Measurements from ENCODE around the gene NSFL1C.
"Not testable (repeated sequence)": the region's sequence is repeated elsewhere in the genome, so short reads cannot be mapped to it uniquely, and the experiment has no call there.

NSFL1C gene

GRCh38 chr20:1499528-1500420 is 33.1 kb upstream of the NSFL1C start:
- Histone ChIP-seq H3K4me3 (ENCODE audit: insufficient read depth, low read depth, low read length, poor library complexity, severe bottlenecking) (no peak overlapping the region), H3K36me3 (ENCODE audit: control insufficient read depth, insufficient read depth, low read length) (no peaks in the 10 kb centered on the region), H3K9me3 (ENCODE audit: control insufficient read depth, low read length) (no peaks in the 10 kb centered on the region), H3K27me3 (replicated peaks; ENCODE audit: control insufficient read depth, insufficient read depth, low read length, poor library complexity, severe bottlenecking) (no peaks in the 10 kb centered on the region), H3K4me1 (ENCODE audit: control insufficient read depth, insufficient read depth, low read length, poor library complexity, severe bottlenecking) (no peaks in the 10 kb centered on the region), H3K27ac (ENCODE audit: insufficient read depth, low read length, poor library complexity, severe bottlenecking) (no peak overlapping the region)
- DNase-seq, result no peak

DNA sequence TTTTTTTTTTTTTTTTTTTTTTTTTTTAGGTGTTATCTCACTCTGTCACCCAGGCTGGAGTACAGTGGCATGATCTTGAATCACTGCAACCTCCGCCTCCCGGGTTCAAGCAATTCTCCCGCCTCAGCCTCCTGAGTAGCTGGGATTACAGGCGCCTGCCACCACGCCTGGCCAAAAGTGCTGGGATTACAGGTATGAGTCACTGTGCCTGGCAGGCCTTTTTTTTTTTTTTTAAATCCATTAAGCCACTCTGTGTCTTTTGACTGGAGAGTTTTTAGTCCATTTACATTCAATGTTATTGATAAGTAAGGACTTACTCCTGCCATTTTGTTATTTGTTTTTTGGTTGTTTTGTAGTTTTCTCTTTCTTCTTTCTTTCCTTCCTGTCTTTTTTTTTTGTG is 30.7 kb upstream of the NSFL1C start:
- not testable (repeated sequence) for H3K36me3 ChIP-seq (ENCODE audit: control insufficient read depth, insufficient read depth, low read length); H3K27ac ChIP-seq (ENCODE audit: insufficient read depth, low read length, poor library complexity, severe bottlenecking); H3K9me3 ChIP-seq (ENCODE audit: control insufficient read depth, low read length); DNase-seq; H3K4me3 ChIP-seq (ENCODE audit: insufficient read depth, low read depth, low read length, poor library complexity, severe bottlenecking); H3K4me1 ChIP-seq (ENCODE audit: control insufficient read depth, insufficient read depth, low read length, poor library complexity, severe bottlenecking); H3K27me3 ChIP-seq (replicated peaks; ENCODE audit: control insufficient read depth, insufficient read depth, low read length, poor library complexity, severe bottlenecking)

DNA sequence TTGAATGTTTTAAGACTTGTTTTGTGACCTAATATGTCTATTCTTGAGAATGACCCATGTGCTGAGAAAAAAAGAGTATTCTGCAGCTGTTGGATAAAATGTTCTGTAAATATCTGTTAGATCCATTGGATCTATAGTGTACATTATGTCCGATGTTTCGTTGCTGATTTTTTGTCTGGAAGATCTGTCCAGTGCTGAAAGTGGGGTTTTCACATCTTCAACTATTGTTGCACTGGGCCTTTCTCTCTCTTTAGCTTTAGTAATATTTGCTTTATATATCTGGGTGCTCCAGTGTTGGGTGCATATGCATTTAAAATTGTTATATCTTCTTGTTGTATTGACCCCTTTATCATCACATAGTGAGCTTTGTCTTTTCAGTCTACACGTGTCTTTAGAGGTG is 30.3 kb upstream of the NSFL1C start:
- H3K9me3 ChIP-seq (ENCODE audit: control insufficient read depth, low read length), result no peaks in the 10 kb centered on the region
- no peaks in the 10 kb centered on the region for H3K27me3 ChIP-seq (replicated peaks; ENCODE audit: control insufficient read depth, insufficient read depth, low read length, poor library complexity, severe bottlenecking)
- no peaks in the 10 kb centered on the region for H3K4me1 ChIP-seq (ENCODE audit: control insufficient read depth, insufficient read depth, low read length, poor library complexity, severe bottlenecking)
- no peaks in the 10 kb centered on the region for H3K36me3 ChIP-seq (ENCODE audit: control insufficient read depth, insufficient read depth, low read length)
- DNase-seq, result no peak
- no peak overlapping the region for H3K4me3 ChIP-seq (ENCODE audit: insufficient read depth, low read depth, low read length, poor library complexity, severe bottlenecking)
- no peak overlapping the region for H3K27ac ChIP-seq (ENCODE audit: insufficient read depth, low read length, poor library complexity, severe bottlenecking)

- no peak overlapping the region for H3K27ac ChIP-seq (ENCODE audit: insufficient read depth, low read length, poor library complexity, severe bottlenecking)
- no peaks in the 10 kb centered on the region for H3K9me3 ChIP-seq (ENCODE audit: control insufficient read depth, low read length)
- no peak overlapping the region for H3K4me3 ChIP-seq (ENCODE audit: insufficient read depth, low read depth, low read length, poor library complexity, severe bottlenecking)
- no peaks in the 10 kb centered on the region for H3K27me3 ChIP-seq (replicated peaks; ENCODE audit: control insufficient read depth, insufficient read depth, low read length, poor library complexity, severe bottlenecking)
- no peak for DNase-seq
- H3K4me1 ChIP-seq (ENCODE audit: control insufficient read depth, insufficient read depth, low read length, poor library complexity, severe bottlenecking), result no peaks in the 10 kb centered on the region
- no peaks in the 10 kb centered on the region for H3K36me3 ChIP-seq (ENCODE audit: control insufficient read depth, insufficient read depth, low read length)
Measured at GRCh38 chr20:1494436-1494835, 27.8 kb upstream of the NSFL1C start.

- no peak for DNase-seq
- Histone ChIP-seq H3K27me3 (replicated peaks; ENCODE audit: control insufficient read depth, insufficient read depth, low read length, poor library complexity, severe bottlenecking) (no peaks in the 10 kb centered on the region), H3K27ac (ENCODE audit: insufficient read depth, low read length, poor library complexity, severe bottlenecking) (no peak overlapping the region)
Measured at GRCh38 chr20:1493536-1493935, 26.9 kb upstream of the NSFL1C start.

GRCh38 chr20:1491860-1492642 is 25.4 kb upstream of the NSFL1C start:
- no peak overlapping the region for H3K4me3 ChIP-seq (ENCODE audit: insufficient read depth, low read depth, low read length, poor library complexity, severe bottlenecking)
- no peaks in the 10 kb centered on the region for H3K9me3 ChIP-seq (ENCODE audit: control insufficient read depth, low read length)
- H3K36me3 ChIP-seq (ENCODE audit: control insufficient read depth, insufficient read depth, low read length), result no peaks in the 10 kb centered on the region
- no peak for DNase-seq
- no peaks in the 10 kb centered on the region for H3K27me3 ChIP-seq (replicated peaks; ENCODE audit: control insufficient read depth, insufficient read depth, low read length, poor library complexity, severe bottlenecking)
- H3K27ac ChIP-seq (ENCODE audit: insufficient read depth, low read length, poor library complexity, severe bottlenecking), result no peak overlapping the region
- no peaks in the 10 kb centered on the region for H3K4me1 ChIP-seq (ENCODE audit: control insufficient read depth, insufficient read depth, low read length, poor library complexity, severe bottlenecking)

More at GRCh38 chr20:1493536-1493935, 26.9 kb upstream of the NSFL1C start:
- Histone ChIP-seq H3K36me3 (ENCODE audit: control insufficient read depth, insufficient read depth, low read length) (no peaks in the 10 kb centered on the region), H3K4me1 (ENCODE audit: control insufficient read depth, insufficient read depth, low read length, poor library complexity, severe bottlenecking) (no peaks in the 10 kb centered on the region), H3K9me3 (ENCODE audit: control insufficient read depth, low read length) (no peaks in the 10 kb centered on the region), H3K4me3 (ENCODE audit: insufficient read depth, low read depth, low read length, poor library complexity, severe bottlenecking) (no peak overlapping the region)

- DNase-seq, result no peak
- no peaks in the 10 kb centered on the region for H3K4me1 ChIP-seq (ENCODE audit: control insufficient read depth, insufficient read depth, low read length, poor library complexity, severe bottlenecking)
Measured at GRCh38 chr20:1491281-1491840, 24.7 kb upstream of the NSFL1C start, which contains the start of gene SIRPB2. Gene SIRPB2 (minus strand): TSS chr20:1491420. CDS start chr20:1491359, 61 bp downstream.

DNA sequence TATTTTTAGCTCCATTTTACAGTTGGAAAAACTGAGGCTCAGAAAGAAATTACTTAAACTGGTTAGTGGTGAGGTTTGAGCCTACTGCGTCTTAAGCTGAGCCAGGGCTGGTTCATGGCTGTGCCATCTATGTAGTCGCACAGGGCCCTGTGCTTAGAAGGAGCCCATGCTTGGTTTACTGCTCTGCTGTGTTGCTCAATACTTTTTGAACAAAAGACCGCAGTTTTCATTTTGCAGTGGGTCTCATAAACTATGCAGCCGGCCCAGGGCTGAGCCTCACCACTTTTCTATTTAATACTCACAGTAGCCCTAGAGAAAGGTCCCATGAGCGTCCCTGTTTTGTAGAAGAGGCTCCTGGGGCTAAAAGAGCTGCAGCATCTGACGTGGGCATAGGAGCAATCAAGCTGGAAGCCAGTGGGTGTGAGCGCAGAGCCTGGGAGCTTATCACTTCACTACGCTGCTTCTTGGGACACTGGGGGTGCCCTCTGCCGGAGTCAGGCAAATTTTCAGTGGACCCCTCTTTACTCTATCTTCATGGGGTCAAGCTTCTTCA is 24.1 kb upstream of the NSFL1C start:
- H3K9me3 ChIP-seq (ENCODE audit: control insufficient read depth, low read length), result no peaks in the 10 kb centered on the region
- H3K4me3 ChIP-seq (ENCODE audit: insufficient read depth, low read depth, low read length, poor library complexity, severe bottlenecking), result no peak overlapping the region
- no peak overlapping the region for H3K27ac ChIP-seq (ENCODE audit: insufficient read depth, low read length, poor library complexity, severe bottlenecking)

More at GRCh38 chr20:1491281-1491840, 24.7 kb upstream of the NSFL1C start, which contains the start of gene SIRPB2:
- Histone ChIP-seq H3K36me3 (ENCODE audit: control insufficient read depth, insufficient read depth, low read length) (no peaks in the 10 kb centered on the region), H3K27ac (ENCODE audit: insufficient read depth, low read length, poor library complexity, severe bottlenecking) (no peak within 1 kb of the TSS), H3K9me3 (ENCODE audit: control insufficient read depth, low read length) (no peaks in the 10 kb centered on the region), H3K27me3 (replicated peaks; ENCODE audit: control insufficient read depth, insufficient read depth, low read length, poor library complexity, severe bottlenecking) (no peaks in the 10 kb centered on the region), H3K4me3 (ENCODE audit: insufficient read depth, low read depth, low read length, poor library complexity, severe bottlenecking) (no peak within 1 kb of the TSS)

GRCh38 chr20:1489764-1490436 is 23.3 kb upstream of the NSFL1C start:
- no peak for DNase-seq
- H3K4me1 ChIP-seq (ENCODE audit: control insufficient read depth, insufficient read depth, low read length, poor library complexity, severe bottlenecking), result no peaks in the 10 kb centered on the region
- no peaks in the 10 kb centered on the region for H3K9me3 ChIP-seq (ENCODE audit: control insufficient read depth, low read length)
- no peak overlapping the region for H3K27ac ChIP-seq (ENCODE audit: insufficient read depth, low read length, poor library complexity, severe bottlenecking)
- no peak overlapping the region for H3K4me3 ChIP-seq (ENCODE audit: insufficient read depth, low read depth, low read length, poor library complexity, severe bottlenecking)
- no peaks in the 10 kb centered on the region for H3K27me3 ChIP-seq (replicated peaks; ENCODE audit: control insufficient read depth, insufficient read depth, low read length, poor library complexity, severe bottlenecking)
- H3K36me3 ChIP-seq (ENCODE audit: control insufficient read depth, insufficient read depth, low read length), result no peaks in the 10 kb centered on the region

More for the DNA sequence above, 24.1 kb upstream of the NSFL1C start:
- no peak for DNase-seq
- H3K36me3 ChIP-seq (ENCODE audit: control insufficient read depth, insufficient read depth, low read length), result no peaks in the 10 kb centered on the region
- no peaks in the 10 kb centered on the region for H3K4me1 ChIP-seq (ENCODE audit: control insufficient read depth, insufficient read depth, low read length, poor library complexity, severe bottlenecking)
- H3K27me3 ChIP-seq (replicated peaks; ENCODE audit: control insufficient read depth, insufficient read depth, low read length, poor library complexity, severe bottlenecking), result no peaks in the 10 kb centered on the region

All from effector memory CD4-positive, alpha-beta T cell (primary cell).